GM19023 (cell line): Measurements from ENCODE around the gene AMIGO3.
A peak's percentile ranks its signal among the peaks of the same experiment; 100 is the strongest.
"Not testable (repeated sequence)": the region's sequence is repeated elsewhere in the genome, so short reads cannot be mapped to it uniquely, and the experiment has no call there.

Source experiments
- ATAC-seq: cut with Tn5 transposase; IDR thresholded peaks from one replicate; pipeline ENCODE4 v1.9.1; 2021; ENCODE audit warnings: mild to moderate bottlenecking, moderate library complexity; ENCODE audit not compliant: unreplicated experiment

Gene AMIGO3, protein sequence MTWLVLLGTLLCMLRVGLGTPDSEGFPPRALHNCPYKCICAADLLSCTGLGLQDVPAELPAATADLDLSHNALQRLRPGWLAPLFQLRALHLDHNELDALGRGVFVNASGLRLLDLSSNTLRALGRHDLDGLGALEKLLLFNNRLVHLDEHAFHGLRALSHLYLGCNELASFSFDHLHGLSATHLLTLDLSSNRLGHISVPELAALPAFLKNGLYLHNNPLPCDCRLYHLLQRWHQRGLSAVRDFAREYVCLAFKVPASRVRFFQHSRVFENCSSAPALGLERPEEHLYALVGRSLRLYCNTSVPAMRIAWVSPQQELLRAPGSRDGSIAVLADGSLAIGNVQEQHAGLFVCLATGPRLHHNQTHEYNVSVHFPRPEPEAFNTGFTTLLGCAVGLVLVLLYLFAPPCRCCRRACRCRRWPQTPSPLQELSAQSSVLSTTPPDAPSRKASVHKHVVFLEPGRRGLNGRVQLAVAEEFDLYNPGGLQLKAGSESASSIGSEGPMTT

DNA sequence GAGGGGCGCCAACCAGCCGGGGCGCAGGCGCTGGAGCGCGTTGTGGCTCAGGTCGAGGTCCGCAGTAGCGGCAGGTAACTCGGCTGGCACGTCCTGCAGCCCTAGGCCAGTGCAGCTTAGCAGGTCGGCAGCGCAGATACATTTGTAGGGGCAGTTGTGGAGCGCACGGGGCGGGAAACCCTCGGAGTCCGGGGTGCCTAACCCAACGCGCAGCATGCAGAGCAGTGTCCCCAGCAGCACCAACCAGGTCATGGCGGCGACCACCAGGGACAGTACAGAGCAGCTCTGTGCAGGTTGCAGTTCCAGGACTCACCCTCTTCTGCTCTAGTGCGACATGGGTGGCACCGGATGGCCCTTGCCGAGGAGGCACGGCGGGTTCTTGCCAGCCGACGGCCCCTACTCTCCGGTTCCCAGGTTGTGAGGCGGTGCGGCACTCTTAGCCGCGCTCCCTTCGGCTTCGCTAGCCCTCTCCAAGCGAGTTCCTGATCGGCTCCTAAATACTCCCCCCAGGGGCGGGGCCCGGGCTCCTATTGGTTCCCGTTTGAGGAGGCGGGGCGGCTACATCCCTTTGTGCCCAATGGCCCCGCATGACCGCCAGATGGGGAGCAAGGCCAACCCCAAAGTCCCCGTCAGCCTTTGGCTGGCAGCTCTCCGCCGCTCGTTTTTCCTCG, at the start of gene AMIGO3:
Gene AMIGO3 (minus strand): TSS at position 471 of the 671 bp plus-strand sequence. CDS start 219 bp downstream, at position 252.
- ATAC-seq: peak; percentile 47

GRCh38 chr3:49763981-49764380, 44.5 kb upstream of the AMIGO3 start:
- ATAC-seq: no peak

DNA sequence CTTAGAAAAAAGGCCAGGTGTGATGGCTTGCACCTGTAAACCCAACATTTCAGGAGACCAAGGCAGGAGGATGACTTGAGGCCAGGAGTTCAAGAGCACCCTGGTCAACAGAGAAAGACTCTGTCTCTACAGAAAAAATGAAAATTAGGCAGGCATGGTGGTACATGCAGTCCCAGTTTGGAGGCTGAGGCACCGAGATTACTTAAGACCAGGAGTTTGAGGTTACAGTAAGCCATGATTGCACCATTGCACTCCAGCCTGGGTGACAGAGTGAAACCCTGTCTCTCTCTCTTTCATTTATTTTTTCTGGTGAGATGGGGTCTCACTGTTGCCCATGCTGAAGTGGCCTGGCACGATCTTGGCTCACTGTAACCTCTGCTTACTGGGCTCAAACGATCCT, 42.2 kb upstream of the AMIGO3 start:
- no peak for ATAC-seq

DNA sequence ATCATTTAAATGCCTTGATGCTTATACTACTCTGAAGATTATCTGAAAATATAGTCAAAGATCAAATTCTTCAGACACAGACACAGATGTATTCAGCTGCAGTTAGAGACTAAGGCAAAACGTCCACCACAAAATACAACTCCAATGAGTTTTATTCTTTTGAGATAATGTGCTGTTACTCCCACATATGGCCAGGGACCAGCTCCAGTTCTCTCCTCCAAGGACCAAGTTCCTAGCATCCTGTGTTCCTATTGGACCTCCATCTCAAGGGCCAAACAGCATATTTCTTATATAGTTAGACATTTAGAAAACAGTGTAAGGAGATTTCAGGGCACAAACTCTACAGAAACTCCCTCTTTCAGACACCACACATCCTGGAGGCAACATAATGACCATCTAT, 39.7 kb upstream of the AMIGO3 start:
- ATAC-seq: no peak

DNA sequence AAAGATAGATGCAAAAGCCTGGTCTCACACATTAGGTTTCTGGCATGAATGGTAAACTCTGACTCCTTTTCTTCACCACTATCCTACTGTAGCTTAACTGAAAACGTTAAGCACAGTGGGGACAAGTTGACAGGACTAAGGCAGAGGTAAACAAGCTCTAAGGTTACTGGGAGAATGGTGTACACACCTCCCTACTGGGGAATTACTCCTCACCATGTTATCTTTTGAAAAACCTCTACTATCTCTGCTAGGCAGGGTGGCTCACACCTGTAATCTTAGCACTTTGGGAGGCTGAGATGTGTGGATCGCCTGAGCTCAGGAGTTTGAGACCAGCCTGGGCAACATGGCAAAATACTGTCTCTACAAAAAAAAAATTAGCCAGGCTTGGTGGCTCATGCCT, 37.7 kb upstream of the AMIGO3 start:
- no peak for ATAC-seq

DNA sequence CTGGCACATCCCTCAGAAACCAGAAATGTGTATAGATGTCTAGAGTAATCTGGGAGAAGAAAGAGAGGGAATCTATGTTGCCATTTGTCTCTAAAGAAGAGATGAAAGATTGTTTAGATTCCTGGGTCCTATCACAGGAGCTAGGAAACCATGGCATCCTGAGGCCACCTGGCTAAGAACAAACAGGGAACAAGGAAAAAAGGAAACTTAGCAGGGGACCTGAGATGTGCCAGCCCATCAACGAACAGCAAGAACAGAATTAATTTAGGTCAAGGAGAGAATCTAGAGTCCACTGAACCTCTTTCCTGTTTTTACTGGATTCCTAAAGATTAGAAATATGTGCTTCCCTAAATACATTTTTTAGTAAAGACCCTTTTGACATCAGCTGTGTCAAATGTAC, 36.6 kb upstream of the AMIGO3 start:
- no peak for ATAC-seq

- ATAC-seq: no peak
Observed at GRCh38 chr3:49754536-49754935, 35.1 kb upstream of the AMIGO3 start.

DNA sequence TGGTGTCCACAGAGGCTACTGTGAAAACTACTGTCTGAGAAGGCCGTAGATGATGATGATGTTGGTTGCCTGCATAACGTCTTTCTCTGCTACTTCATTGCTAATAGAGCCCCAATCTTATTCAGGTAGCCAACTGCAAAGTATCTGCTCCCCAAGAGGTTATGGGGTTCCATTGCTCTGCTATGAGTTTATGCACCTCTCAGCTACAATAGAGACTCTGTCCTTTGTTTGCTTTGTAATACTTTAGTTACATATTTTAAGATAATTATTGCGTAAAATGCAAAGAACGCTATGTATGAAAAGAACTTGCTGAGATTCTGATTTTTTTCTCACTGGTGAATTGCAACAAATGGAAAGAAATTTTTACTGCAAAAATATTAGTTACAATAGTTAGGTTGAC, 32.0 kb upstream of the AMIGO3 start:
- ATAC-seq: no peak

DNA sequence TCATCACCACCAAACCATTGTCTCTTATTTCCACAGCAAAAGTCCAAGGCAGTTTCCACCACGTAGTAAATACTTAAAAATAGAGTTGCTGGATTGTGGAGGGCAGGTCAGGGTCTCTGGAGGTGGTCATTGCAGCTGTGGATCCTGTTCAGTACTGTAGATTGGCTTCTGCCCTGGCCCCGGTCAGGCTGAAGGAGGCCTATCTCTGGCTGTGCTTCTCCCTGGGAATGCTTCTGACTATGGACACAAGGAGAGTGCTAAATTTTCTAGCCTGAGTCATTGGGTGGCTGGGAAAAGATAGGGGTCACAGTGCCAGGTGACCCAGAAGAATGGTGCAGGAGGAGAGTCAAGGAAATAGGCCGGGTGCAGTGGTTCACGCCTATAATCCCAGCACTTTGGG, 30.6 kb upstream of the AMIGO3 start:
- no peak for ATAC-seq

- ATAC-seq: not testable (repeated sequence)
Observed at GRCh38 chr3:49748874-49749273, 29.4 kb upstream of the AMIGO3 start.

DNA sequence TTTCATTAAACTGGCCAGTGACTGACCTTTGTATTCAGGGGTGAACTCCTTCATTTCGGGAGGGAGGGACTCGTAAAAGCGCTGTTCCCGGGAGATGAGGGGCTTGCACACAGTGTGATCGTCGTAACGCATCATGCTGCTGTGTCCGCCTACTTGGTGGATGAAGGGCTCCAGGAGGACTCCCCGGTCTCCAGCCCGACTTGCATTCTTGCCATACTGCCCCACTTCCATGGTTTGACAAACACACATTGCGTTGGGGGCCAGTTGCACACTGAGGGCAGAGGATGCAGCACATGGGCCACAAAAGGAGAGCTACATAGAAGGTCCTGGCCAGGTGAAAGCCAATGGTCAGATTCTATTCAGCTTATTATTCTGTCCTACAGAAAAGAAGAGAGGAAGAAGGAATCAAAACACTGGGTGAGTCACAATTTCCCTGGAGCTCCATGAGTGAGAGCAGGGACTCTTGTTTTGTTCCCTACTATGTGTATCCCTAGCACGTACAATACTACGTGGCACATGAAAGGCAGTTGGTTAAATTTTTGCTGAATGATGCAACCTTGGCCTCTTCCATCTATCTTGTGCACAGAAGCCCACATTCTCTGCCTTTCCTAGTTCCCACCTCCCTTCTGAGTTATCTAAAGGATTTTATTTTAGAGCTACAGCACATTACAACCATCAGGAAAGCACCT, 28.5 kb upstream of the AMIGO3 start:
- ATAC-seq: no peak

- ATAC-seq: no peak
Observed at GRCh38 chr3:49745986-49746385, 26.5 kb upstream of the AMIGO3 start.

DNA sequence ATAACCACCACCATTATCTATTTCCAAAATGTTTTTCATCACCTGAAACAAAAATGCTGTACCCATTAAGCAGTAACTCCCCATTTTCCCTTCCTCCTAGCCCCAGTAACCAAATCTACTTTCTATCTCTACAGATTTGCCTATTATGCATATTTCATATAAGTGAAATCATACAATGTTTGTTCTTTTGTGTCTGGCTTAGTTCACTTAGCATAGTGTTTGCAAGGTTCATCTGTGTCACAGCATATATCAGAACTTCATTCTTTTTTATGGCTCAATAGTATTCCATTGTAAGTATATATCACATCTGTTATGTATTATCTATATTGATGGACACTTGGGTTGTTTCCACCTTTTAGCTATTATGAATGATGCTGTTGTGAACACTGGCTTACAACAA, 20.9 kb upstream of the AMIGO3 start:
- ATAC-seq: no peak

DNA sequence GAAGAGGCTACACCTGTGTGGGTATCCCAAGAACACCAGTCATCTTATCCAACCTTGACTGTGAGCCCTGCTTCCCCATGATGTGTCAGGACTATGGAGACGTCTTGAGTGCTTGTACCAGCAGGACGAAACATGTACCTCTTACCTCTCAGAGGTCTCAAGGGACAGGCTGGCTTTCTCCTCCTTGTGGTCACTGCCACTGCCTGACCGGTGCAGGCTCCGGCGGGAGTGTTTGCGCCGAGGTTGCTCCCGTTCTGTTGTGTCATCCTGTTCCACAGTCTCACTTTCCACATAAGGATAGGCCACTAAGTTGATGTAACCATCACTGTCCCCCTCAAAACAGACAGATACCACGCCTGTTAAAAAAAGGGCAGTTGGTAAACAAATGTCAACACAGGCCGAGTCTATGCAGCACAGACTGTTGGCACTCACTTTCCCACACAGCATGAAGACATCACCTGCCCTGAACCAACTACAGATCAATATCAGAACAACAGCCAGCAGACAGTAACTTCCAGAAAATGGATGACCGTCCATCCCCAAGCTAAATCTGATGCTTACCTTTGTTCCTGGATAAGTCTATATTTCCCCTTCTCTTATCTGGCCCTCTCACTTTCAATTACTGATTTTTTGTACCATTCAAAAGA, 18.7 kb upstream of the AMIGO3 start:
- ATAC-seq: no peak

DNA sequence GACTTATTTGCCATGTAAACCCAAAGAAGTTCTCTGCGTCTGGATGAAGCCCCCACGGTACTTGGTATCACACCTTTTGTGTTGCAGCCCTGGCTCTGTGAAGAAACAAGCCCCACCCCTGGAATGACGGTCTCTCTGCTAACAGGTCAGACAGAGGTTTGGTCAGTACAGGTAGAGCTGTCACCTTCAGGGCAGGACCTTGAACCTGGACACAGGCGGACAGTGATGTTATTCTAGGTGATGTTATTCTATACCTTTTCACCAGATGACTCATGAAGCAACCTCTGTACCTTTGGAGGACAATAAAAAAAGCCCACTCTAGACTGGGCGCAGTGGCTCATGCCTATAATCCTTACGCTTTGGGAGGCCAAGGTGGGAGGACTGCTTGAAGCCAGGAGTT, 15.3 kb upstream of the AMIGO3 start:
- no peak for ATAC-seq

DNA sequence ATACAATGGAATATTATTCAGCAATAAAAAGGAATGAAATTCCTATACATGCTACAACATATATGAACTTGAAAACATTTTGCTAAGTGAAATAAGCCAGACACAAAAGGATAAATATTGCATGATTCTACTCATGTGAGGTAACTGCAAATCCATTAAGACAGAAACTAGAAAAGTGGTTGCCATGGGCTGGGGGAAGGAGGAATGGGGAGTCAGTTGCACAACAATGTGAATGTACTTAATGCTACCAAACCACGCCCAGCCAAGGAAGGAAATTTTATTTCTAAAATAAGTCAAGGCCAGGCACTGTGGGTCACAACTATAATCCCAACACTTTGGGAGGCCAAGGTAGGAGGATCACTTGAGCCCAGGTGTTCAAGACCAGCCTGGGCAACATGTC, 14.1 kb upstream of the AMIGO3 start:
- no peak for ATAC-seq

DNA sequence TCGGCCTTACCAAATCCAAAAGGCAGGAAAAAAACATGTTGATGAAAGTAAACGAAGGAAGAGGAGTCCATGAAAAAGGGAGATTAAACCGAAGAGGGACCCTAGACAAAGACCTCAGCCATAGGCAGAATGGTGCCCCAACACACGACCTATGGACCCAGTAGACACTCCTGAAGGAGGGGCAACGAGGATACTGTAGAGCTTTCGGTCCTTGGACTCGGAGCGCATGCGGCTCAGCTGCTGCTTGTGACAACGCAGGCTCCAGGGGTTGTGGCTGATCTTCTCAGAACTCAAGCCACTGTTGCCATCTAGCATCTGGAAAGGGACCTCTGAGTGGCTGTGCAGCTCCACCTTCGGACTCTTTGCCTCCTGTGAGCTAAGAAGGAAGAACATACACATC, 13.1 kb upstream of the AMIGO3 start:
- no peak for ATAC-seq

DNA sequence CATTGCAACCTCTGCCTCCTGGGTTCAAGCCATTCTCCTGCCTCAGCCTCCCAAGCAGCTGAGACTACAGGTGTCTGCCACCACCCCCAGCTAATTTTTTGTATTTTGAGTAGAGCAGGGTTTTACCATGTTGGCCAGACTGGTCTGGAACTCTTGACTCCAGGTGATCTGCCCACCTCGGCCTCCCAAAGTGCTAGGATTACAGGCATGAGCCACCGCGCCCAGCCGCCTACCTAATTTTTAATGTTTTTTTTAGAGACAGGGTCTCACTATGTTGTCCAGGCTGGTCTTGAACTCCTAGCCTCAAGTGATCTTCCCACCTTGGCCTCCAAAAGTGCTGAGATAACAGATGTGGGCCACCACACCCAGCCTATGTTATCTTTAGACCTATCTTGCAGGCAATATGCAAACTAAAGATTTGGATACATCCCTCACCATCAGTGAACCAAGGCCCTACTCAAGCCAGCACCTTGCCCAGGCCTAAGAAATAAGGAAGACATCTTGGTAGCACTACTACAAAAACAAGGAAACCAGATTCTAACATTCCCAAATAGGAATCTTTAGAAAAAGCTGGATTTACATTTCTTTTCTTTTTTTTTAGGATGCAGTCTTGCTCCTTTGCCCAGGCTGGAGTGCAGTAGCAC, 10.6 kb upstream of the AMIGO3 start:
- no peak for ATAC-seq

DNA sequence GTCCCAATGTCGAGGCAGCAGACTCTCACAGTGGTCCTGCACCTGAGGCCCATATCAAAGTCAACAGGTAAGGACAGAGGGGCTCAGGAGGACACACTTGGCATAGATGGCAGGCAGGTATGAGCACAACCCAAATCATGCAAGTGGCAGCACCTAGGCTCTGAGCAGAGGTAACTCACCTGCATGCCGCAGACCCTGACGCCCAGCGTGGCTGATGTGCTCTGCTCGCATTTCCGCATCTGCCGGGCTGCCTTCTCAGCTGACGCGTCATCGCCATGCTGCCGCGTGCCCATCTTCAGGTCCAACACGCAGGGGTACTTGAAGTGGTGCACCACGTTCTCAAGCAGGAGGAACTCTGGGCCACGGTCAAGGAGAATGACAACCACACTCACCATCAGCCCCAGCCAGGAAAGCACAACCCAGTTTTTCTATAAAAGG, 8.5 kb upstream of the AMIGO3 start:
- no peak for ATAC-seq

- ATAC-seq: no peak
Observed at GRCh38 chr3:49727154-49727923, 7.9 kb upstream of the AMIGO3 start.
